Memory B cell (primary cell): ENCODE measurements around the gene KIR2DL4.
"Not testable (repeated sequence)": the region's sequence is repeated elsewhere in the genome, so short reads cannot be mapped to it uniquely, and the experiment has no call there.

Experiments
- ATAC-seq: fragments of 150-1000 bp; cut with Tn5 transposase; 2 replicates; pipeline ENCODE4 v1.10.0; 2021; ENCODE audit warnings: low read depth, mild to moderate bottlenecking, moderate library complexity
- DNase-seq, 2 donors: peaks; one replicate each; pipeline ENCODE4 v3.0.0; 2022; ENCODE audit warnings: low spot score in 2 of 2
- H3K27ac Mint-ChIP-seq: one replicate; pipeline ENCODE4 v1.8.0; 2022; ENCODE audit warnings: mild to moderate bottlenecking, moderate library complexity, mixed read lengths
- H3K27me3 Mint-ChIP-seq: one replicate; pipeline ENCODE4 v1.8.0; 2022; ENCODE audit warnings: mixed read lengths
- H3K36me3 Mint-ChIP-seq: one replicate; pipeline ENCODE4 v1.8.0; 2022; ENCODE audit warnings: mild to moderate bottlenecking, mixed read lengths
- H3K4me1 Mint-ChIP-seq: one replicate; pipeline ENCODE4 v1.8.0; 2022; ENCODE audit warnings: mixed read lengths
- H3K4me3 Mint-ChIP-seq: one replicate; pipeline ENCODE4 v1.8.0; 2022; ENCODE audit warnings: mild to moderate bottlenecking, moderate library complexity, mixed read lengths
- H3K9me3 Mint-ChIP-seq: one replicate; pipeline ENCODE4 v1.8.0; 2022; ENCODE audit warnings: mixed read lengths

Gene KIR2DL4

DNA sequence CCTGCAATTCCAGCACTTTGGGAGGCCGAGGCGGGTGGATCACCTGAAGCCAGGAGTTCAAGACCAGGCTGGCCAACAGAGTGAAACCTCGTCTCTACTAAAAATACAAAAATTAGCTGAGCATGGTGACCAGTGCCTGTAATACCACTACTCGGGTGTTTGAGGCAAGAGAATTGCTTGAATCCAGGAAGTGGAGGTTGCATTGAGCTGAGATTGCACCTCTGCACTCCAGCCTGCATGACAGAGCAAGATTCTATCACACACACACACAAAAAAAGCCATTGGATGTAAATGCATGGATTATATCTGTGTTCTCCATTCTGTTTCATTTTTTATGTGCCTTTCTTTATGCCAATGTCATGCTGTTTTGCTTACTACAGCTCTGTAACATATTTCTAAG lies 21.0 kb downstream of the KIR2DL4 start:
- H3K4me3 Mint-ChIP-seq, H3K36me3 Mint-ChIP-seq, ATAC-seq, H3K27me3 Mint-ChIP-seq, H3K9me3 Mint-ChIP-seq, H3K27ac Mint-ChIP-seq, H3K4me1 Mint-ChIP-seq, DNase-seq: not testable (repeated sequence)

DNA sequence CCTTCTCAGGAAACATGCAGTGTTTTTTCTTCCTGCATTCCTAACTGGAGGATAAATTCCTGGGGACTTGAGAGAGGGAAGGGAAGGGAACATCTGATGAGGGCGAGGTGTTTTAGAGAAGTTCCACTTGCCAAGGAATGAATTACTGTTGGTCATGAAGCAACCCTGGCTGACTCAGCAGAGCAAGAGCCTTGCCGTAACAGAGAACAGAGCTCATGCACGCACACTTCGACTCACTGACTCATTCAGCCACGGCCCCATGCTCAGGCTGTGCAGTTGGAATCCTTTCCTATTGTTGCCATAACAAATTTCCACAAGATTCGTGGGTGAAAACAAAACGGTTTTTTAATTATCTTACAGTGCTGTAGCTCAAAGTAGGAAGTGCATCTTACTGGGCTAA lies 21.9 kb downstream of the KIR2DL4 start:
- not testable (repeated sequence) for H3K36me3 Mint-ChIP-seq, ATAC-seq, H3K4me1 Mint-ChIP-seq, DNase-seq, H3K27ac Mint-ChIP-seq, H3K4me3 Mint-ChIP-seq, H3K9me3 Mint-ChIP-seq
- H3K27me3 Mint-ChIP-seq = peaks cover 10% of the 10 kb centered on the region

DNA sequence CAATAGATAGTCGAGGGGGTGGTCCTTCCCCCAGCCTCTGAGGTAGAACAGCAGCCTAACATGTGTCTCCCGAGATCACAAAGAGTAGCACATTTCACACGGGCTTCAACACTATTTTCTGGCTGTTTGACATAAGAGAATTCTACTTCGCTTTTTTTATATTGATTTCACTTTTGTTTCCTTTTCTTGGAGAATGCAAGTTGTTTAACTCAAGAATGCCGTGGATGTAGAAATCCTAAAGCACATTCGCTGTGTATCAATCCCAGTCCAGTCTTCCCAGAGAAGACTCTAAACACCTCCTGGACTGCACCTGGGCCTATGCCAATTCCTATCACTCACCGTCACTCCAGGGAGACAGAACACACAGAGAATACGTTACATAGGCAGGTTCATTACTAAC lies 24.7 kb downstream of the KIR2DL4 start:
- H3K27me3 Mint-ChIP-seq = peaks cover 12% of the 10 kb centered on the region
- not testable (repeated sequence) for H3K4me3 Mint-ChIP-seq, H3K27ac Mint-ChIP-seq, H3K9me3 Mint-ChIP-seq, H3K36me3 Mint-ChIP-seq, DNase-seq, H3K4me1 Mint-ChIP-seq, ATAC-seq

DNA sequence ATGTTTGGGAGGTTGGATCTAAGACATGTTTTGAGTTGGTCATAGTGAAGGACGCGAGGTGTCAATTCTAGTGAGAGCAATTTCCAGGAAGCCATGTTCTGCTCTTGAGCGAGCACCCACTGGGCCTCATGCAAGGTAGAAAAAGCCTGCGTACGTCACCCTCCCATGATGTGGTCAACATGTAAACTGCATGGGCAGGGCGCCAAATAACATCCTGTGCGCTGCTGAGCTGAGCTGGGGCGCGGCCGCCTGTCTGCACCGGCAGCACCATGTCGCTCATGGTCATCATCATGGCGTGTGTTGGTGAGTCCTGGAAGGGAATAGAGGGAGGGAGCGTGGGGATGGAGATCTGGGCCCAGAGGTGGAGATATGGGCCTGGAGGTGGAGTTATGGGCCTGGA lies 29.1 kb downstream of the KIR2DL4 start, which contains the start of gene KIR2DS4:
KIR2DS4 (plus strand) TSS at position 181 of the 400 bp plus-strand sequence.
- H3K36me3 Mint-ChIP-seq, H3K9me3 Mint-ChIP-seq, H3K4me1 Mint-ChIP-seq, H3K27ac Mint-ChIP-seq, DNase-seq, H3K4me3 Mint-ChIP-seq, ATAC-seq: not testable (repeated sequence)
- H3K27me3 Mint-ChIP-seq = peaks cover 21% of the 10 kb centered on the region

DNA sequence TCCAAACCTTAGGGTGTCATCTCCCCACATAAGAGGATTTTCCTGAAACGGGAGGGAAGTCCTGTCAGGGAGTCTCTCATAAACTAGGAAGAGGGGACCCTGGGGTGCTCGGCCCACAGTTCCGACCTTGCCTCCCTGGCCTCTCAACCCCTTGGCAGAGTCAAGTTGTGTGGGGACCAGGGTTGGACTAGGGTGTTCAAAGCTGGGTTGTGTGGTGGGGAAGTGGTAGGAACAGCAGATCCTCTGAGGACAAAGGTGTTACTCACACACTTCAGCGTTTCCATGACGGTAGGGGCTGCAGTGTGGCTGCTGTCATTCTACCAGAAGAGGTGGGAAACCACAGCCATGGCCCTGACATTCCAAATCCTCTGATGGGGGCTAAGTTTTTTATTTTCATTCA lies 31.7 kb downstream of the KIR2DL4 start:
- H3K4me3 Mint-ChIP-seq, DNase-seq, H3K9me3 Mint-ChIP-seq, ATAC-seq, H3K36me3 Mint-ChIP-seq, H3K4me1 Mint-ChIP-seq, H3K27ac Mint-ChIP-seq: not testable (repeated sequence)
- peaks cover 23% of the 10 kb centered on the region for H3K27me3 Mint-ChIP-seq

DNA sequence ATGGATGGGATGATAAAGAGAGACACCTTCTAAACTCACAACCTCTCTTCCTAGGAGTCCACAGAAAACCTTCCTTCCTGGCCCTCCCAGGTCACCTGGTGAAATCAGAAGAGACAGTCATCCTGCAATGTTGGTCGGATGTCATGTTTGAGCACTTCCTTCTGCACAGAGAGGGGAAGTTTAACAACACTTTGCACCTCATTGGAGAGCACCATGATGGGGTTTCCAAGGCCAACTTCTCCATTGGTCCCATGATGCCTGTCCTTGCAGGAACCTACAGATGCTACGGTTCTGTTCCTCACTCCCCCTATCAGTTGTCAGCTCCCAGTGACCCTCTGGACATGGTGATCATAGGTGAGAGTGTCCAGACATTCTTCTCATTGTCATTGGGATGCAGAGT lies 34.1 kb downstream of the KIR2DL4 start:
- not testable (repeated sequence) for H3K4me3 Mint-ChIP-seq, H3K27ac Mint-ChIP-seq, H3K4me1 Mint-ChIP-seq, DNase-seq, ATAC-seq, H3K36me3 Mint-ChIP-seq, H3K9me3 Mint-ChIP-seq
- H3K27me3 Mint-ChIP-seq = peaks cover 18% of the 10 kb centered on the region

DNA sequence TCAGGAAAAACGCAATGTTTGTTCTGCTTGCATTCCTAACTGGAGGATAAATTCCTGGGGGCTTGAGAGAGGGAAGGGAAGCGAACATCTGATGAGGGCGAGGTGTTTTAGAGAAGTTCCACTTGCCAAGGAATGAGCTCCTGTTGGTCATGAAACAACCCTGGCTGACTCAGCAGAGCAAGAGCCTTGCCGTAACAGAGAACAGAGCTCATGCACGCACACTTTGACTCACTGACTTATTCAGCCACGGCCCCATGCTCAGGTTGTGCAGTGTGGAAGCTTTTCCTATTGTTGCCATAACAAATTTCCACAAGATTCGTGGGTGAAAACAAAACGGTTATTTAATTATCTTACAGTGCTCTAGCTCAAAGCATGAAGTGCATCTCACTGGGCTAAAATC lies 39.8 kb downstream of the KIR2DL4 start:
- H3K4me1 Mint-ChIP-seq, ATAC-seq, DNase-seq, H3K27me3 Mint-ChIP-seq, H3K4me3 Mint-ChIP-seq, H3K9me3 Mint-ChIP-seq, H3K27ac Mint-ChIP-seq, H3K36me3 Mint-ChIP-seq: not testable (repeated sequence)

DNA sequence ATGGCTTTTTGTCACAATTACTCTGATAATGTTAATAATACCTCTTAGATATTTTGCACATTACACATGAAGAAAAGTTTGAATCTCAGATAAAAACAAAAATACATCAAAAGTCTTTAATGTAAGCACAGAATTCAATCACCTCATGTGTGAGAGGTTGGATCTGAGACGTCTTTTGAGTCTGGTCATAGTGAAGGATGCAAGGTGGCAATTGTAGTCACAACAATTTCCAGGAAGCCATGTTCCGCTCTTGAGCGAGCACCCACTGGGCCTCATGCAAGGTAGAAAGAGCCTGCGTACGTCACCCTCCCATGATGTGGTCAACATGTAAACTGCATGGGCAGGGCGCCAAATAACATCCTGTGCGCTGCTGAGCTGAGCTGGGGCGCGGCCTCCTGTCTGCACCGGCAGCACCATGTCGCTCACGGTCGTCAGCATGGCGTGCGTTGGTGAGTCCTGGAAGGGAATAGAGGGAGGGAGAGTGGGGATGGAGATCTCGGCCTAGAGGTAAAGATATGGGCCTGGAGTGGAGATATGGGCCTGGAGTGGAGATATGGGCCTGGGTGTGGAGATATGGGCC lies 46.7 kb downstream of the KIR2DL4 start, which contains the start of gene KIR3DL2:
KIR3DL2 (plus strand) TSS at position 383 of the 580 bp plus-strand sequence; CDS start at position 416, 33 bp downstream.
- H3K4me1 Mint-ChIP-seq, ATAC-seq, H3K4me3 Mint-ChIP-seq, DNase-seq, H3K9me3 Mint-ChIP-seq, H3K36me3 Mint-ChIP-seq, H3K27ac Mint-ChIP-seq: not testable (repeated sequence)
- H3K27me3 Mint-ChIP-seq = peaks cover 17% of the 10 kb centered on the region

DNA sequence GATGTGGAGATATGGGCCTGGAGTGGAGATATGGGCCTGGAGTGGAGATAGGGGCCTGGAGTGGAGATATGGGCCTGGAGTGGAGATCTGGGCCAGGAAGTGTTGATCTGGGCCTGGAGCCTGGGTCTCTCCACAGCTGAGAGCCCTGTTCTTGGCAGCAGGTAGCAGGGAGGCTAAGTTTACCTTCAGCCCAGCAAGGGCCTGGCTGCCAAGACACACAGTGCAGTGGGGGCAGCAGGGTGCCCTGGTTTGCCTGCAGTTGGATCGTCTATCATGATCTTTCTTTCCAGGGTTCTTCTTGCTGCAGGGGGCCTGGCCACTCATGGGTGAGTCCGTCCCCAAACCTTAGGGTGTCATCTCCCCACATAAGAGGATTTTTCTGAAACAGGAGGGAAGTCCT lies 47.5 kb downstream of the KIR2DL4 start:
- peaks cover 3% of the 10 kb centered on the region for H3K9me3 Mint-ChIP-seq
- no peaks in the 10 kb centered on the region for H3K4me1 Mint-ChIP-seq
- DNase-seq = no peak
- H3K4me3 Mint-ChIP-seq = no peak overlapping the region
- H3K27ac Mint-ChIP-seq = no peak overlapping the region
- no peaks in the 10 kb centered on the region for H3K36me3 Mint-ChIP-seq
- ATAC-seq = no peak
- H3K27me3 Mint-ChIP-seq = peaks cover 17% of the 10 kb centered on the region

DNA sequence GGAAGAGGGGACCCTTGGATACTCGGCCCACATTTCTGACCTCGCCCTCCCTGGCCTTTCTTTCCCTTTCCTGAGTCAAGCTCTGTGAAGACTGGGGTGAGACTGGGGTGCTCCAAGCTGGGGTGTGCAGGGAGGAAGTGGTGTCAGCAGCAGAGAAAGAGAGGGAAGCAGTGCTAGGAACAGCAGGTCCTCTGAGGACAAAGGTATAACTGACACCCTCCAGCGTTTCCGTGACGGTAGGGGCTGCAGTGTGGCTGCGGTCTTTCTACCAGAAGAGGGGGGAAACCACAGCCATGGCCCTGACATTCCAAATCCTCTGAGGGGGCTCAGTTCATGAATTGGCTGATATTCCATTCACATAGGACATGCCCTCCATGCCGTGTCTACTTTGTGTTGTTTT lies 47.9 kb downstream of the KIR2DL4 start:
- ATAC-seq (no peak), DNase-seq (no peak)
- no peak overlapping the region for H3K4me3 Mint-ChIP-seq
- H3K27me3 Mint-ChIP-seq = peaks cover 17% of the 10 kb centered on the region
- H3K4me1 Mint-ChIP-seq = no peaks in the 10 kb centered on the region
- H3K27ac Mint-ChIP-seq = no peak overlapping the region
- H3K9me3 Mint-ChIP-seq = peaks cover 3% of the 10 kb centered on the region
- H3K36me3 Mint-ChIP-seq = no peaks in the 10 kb centered on the region

DNA sequence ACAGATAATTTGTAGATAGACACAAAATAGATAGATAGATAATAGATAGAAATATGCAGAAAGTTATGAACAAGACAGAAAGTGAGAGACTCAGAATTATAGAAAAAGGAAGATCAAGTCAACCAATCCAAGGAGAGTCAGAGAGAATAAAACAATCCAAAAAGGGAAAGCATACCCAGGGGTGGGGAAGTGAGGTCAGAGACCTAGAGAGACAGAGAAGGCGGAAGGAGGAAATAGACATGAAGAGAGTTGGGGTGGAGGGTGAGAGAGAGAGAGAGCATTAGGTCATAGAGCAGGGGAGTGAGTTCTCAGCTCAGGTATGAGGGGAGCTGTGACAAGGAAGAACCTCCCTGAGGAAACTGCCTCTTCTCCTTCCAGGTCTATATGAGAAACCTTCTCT lies 51.8 kb downstream of the KIR2DL4 start:
- DNase-seq, H3K27ac Mint-ChIP-seq, H3K4me3 Mint-ChIP-seq, H3K36me3 Mint-ChIP-seq, H3K4me1 Mint-ChIP-seq, H3K9me3 Mint-ChIP-seq, ATAC-seq: not testable (repeated sequence)
- H3K27me3 Mint-ChIP-seq = peaks cover 21% of the 10 kb centered on the region

DNA sequence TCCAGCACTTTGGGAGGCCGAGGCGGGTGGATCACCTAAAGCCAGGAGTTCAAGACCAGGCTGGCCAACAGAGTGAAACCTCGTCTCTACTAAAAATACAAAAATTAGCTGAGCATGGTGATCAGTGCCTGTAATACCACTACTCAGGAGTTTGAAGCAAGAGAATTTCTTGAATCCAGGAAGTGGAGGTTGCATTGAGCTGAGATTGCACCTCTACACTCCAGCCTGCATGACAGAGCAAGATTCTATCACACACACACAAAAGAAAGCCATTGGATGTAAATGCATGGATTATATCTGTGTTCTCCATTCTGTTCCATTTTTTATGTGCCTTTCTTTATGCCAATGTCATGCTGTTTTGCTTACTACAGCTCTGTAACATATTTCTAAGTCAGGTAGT lies 55.1 kb downstream of the KIR2DL4 start:
- not testable (repeated sequence) for H3K4me1 Mint-ChIP-seq, H3K9me3 Mint-ChIP-seq, H3K36me3 Mint-ChIP-seq, DNase-seq, H3K4me3 Mint-ChIP-seq, H3K27me3 Mint-ChIP-seq, ATAC-seq, H3K27ac Mint-ChIP-seq

DNA sequence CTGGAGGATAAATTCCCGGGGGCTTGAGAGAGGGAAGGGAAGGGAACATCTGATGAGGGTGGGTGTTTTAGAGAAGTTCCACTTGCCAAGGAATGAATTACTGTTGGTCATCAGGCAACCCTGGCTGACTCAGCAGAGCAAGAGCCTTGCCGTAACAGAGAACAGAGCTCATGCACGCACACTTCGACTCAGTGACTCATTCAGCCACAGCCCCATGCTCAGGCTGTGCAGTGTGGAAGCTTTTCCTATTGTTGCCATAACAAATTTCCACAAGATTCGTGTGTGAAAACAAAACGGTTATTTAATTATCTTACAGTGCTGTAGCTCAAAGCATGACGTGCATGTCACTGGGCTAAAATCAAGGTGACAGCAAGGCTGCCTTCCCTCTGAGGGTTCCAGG lies 56.0 kb downstream of the KIR2DL4 start:
- H3K4me1 Mint-ChIP-seq, H3K36me3 Mint-ChIP-seq, H3K27ac Mint-ChIP-seq, ATAC-seq, DNase-seq, H3K9me3 Mint-ChIP-seq, H3K27me3 Mint-ChIP-seq, H3K4me3 Mint-ChIP-seq: not testable (repeated sequence)

DNA sequence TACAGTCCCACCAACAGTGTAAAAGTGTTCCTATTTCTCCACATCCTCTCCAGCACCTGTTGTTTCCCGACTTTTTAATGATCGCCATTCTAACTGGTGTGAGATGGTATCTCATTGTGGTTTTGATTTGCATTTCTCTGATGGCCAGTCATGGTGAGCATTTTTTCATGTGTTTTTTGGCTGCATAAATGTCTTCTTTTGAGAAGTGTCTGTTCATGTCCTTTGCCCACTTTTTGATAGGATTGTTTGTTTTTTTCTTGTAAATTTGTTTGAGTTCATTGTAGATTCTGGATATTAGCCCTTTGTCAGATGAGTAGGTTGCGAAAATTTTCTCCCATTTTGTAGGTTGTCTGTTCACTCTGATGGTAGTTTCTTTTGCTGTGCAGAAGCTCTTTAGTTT lies 60.0 kb downstream of the KIR2DL4 start:
- DNase-seq, H3K4me1 Mint-ChIP-seq, ATAC-seq, H3K9me3 Mint-ChIP-seq, H3K27ac Mint-ChIP-seq, H3K36me3 Mint-ChIP-seq, H3K4me3 Mint-ChIP-seq: not testable (repeated sequence)
- peaks cover 11% of the 10 kb centered on the region for H3K27me3 Mint-ChIP-seq
